GM19324 (cell line): ENCODE results near the gene PLXNA4.

Experiments
- ATAC-seq: cut with Tn5 transposase; IDR thresholded peaks from one replicate; pipeline ENCODE4 v1.9.1; 2021; ENCODE audit warnings: mild to moderate bottlenecking, moderate library complexity; ENCODE audit not compliant: unreplicated experiment, low FRiP score

PLXNA4 gene

DNA sequence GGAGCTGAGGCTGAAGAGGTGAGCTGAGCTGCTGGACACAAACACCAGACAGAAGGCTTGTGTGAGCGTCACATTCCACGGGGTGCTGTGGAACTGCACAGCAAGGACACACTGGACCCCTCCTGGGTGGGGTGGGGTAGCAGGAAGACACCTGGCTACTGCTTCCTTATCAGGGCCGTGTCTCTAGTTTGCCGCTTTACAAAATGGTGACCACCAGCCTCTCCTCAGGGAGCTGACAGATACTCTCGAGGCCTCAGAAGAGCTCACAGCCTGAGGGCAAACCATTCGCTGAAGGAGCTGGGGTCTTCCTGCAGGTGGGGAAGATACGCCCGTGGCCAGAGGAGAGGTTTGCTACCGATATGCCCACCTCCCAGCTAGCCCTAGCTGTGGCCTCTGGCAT lies 461.9 kb downstream of the PLXNA4 start:
- ATAC-seq: no peak

DNA sequence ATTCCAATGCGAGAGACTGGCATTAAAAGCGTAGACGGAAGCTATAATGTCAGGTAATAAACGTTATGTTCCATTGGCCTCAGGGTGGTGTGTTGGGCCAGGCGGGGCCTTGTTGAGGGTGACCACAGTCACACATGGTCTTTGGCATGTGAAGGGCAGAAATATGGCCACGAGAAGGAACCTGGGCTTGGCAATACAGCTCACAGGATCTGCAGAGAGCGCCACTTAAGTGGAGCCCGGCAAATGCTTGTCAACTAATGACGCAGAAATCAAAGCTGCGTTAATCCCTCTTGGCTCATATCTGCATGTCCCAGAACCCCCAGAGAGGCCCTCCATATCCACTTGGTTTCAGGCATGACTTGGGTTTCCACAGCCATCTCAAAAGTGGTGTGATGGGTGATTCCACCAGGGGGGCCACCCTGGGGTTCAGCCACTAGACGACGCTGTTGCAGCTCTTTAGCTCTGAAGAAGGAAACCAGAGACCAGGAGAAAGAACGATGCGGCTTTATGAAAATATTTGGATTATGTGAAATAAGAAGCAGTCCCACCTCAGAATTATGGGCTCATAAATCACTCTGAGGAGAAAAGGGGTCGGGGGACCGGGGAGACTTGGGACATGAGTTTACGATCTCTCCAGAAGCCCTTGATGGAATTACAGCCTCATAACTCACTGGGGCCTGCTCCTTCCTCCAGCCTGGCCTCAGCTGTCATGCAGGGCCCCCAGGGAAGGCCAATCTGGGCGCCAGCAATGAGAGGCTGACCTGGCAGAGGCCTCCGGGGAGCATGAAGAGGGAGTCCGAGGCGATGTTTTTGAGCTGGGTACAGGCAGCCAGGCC lies 462.5 kb downstream of the PLXNA4 start:
- ATAC-seq: no peak

DNA sequence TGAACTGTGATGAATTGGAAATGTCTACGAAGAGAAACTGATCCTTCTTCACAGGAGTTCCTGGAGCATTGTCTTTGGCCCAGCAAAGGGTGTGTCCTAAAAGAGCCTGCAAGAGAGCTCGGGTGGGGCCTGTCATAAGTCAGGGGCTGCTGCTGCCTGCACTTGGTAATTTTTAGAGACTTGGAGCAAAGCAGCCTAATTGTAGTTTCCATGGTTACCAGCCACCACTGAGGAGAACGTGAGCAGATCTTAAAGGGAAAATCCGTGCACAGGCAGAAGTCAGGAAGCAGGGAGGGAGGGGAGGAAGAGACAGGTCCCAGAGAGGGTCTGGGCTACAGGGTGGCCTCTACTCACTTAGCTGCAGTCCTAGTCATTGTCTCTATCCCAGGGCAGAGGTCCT lies 463.6 kb downstream of the PLXNA4 start:
- ATAC-seq: no peak

DNA sequence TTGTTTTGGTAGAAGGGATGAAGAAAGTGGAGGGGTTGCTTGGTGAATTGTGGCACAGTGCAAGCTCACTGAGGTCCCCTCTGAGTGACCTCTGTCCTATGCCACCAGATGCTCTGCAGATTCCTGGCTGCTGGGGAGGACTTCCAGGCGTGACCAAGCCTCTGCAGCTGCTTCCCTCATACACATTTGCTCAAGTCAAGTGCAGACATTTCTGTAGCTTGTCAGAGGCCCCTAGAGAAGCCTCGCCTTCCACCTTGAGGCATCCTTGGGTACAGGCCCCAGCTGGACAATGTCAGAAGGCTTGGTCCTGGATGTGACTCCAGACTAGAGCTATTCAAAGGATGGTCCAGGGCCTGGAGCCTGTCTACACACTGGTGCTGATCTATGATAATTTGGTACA lies 464.2 kb downstream of the PLXNA4 start:
- no peak for ATAC-seq

DNA sequence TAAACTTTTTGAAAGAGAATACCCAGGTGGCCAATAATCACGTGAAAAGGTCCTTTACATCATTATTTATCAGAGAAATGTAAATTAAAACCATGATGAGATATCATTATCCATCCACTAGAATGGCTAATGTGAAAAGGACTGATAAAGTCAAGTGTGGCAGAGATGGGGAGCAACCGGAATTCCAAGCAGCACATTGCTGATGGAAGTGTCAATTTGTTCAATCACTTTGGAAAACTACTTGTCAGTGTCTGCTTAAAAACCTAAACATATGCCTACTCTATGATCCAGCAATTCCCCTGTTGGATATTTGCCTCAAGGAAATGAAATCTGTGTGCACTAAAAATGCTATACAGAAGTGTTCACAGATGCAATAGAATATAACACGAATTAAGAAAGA lies 465.6 kb downstream of the PLXNA4 start:
- no peak for ATAC-seq

DNA sequence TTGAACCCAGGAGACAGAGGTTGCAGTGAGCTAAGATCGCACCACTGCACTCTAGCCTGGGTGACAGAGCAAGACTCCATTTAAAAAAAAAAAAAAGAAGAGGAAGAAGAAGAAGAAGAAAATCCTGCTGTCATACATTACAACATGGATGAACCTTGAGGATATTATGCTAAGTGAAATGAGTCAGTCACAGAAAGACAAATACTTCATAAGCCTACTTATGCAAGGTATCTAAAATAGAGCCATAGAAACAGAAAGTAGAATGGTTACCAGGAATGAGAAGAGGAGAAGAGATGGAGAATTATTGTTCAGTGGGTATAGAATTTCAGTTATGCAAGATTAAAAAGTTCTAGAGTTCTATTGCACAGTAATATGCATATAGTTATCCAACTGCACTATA lies 466.5 kb downstream of the PLXNA4 start:
- no peak for ATAC-seq

DNA sequence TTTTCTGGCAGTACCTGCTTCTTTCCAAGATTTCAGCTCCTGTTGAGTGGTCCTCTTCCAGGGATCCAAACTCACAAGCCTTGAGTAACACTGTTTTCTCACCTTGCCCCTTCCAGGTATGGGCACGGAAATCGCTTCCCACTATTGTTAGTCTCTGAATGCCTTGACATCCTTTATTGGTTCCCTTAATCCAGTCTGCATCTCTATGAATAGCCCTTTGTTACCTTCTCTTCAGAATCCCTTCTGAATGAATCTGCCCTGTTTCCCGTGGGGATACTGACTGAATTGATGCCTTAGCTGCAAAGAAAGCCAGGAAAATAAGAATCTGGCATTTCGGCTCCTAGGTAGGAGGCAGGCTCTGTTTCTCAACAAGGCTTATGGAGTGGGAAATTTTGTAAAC lies 467.7 kb downstream of the PLXNA4 start:
- no peak for ATAC-seq

DNA sequence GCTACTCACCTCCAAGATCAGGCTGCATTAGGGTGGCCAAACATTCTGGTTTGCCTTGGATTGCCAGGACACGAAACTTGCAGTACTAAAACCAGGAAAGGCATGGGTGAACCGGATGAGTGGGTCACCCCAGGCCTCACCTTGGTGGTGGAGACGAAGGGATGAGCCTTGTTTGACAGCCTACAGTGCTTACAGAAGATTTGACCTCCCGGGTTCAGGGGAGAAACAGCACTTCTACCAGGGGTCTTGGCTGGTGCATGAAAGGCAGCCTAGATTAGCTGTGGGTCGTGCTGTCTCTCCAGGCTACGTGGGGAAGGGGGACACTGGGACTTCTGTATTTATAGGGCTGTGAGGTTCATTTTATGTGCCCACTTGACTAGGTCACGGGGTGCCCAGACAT lies 469.8 kb downstream of the PLXNA4 start:
- ATAC-seq: no peak

DNA sequence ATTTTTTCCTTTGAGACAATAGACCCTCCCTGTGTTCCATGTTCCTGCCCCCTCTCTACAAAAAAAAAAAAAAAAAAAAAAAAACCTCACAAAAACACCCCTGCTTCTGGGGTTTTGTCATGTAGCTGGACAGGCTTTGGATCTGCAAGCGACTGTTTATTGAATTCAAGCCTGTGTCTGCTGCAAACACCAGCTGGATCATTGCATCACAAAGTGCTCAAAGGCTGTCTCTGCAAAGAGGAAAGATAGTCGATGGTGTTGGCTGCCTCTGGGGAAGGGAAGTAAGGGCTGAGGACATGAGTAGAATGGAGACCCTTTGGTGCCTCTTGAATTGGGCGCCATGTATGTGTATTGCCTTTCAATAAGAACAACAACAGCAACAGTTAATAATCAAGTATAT lies 471.2 kb downstream of the PLXNA4 start:
- ATAC-seq: no peak

DNA sequence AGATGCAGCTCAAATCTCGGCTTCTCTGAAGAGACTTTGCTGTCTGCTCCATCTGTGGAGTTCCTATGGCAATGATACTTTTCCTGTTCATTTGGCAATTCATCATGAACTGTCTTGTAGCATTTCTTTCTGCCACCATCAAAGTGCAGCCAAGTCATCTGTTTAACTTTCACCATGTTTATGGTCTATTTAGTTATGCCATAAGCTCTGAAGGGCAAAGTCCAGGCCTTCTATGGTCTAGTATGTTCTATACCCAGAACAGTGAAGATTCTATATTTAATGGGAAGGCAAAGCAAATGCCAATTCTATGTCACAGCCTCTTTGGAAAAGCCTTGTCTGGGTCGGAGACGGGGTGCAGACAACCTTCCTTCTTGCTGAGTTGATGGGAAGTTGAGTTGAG lies 472.6 kb downstream of the PLXNA4 start:
- ATAC-seq: no peak

DNA sequence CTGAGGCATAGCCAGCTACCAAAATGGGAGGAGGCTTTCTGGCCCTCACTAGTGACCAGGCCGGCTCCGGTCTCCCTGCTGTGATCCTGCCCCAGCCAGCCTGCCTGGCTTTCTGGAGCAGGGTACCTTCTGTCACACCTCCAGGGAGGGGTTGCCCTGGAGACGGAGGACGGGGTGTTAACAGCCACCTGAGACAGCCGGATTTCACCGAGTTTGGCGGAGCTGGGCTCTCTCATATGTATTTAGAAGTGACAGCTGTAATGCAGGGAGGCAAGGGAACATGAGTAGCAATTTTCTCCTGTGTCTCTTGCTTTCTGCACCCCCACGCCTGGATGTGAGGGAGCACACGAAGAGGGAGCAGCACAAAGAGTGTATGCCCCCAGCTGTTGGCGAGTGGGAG lies 473.3 kb downstream of the PLXNA4 start:
- no peak for ATAC-seq

DNA sequence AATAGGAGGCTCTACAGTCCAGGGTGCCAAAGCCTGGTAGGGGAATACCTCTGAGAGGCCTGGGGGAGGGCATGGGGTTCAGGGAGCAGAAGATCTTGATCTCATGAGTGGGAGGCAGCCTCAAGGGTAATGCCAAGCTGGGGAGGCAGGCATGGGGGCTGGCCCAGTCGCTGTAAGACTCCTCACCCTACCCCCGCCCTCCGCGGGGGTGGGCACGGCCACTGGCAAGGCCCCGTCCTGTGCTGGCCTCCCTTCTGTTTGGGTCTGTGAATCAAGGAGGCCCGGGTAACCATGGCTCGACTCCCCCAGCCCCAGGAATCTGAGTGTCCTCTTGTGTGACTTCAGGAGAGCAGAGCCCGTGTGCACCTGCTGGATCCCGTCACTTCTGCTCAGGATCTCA lies 473.9 kb downstream of the PLXNA4 start:
- ATAC-seq: no peak

DNA sequence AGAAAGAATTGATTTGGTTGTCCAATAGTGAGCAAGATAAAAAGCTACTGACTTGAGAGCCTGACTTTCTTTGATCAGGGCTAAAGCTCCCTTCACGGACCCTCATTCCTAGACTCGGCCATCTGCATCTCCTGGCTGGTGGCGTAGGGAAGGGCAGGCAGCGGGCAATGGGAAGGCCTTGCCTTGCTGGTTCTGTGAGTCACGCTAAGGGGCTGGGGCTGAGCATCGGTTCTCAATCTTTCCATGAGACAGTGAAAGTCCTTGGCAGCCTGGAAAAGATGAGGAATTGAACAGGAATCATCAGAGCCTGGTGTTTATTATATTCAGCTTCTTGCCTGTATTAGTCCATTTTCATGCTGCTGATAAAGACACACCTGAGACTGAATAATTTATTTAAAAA lies 475.3 kb downstream of the PLXNA4 start:
- no peak for ATAC-seq

DNA sequence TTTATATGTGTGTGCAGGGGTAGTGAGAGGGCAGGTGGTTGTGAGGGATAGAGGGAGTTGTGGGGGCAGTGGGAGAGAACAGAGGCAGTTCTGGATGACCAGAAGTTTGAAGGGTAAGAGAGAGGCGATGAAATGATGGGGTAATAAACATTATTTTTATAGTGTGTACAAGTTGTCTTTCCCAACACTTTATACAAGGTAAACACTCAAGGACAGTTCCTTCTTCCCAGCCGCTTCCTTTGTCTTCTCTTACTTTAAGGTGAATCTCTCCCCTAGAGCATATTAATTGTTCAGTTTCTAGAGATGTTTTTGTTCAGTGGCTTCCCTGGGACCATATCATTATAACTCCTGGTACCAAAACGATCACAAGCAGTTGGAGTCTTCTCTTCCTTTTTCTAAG lies 475.8 kb downstream of the PLXNA4 start:
- ATAC-seq: no peak

DNA sequence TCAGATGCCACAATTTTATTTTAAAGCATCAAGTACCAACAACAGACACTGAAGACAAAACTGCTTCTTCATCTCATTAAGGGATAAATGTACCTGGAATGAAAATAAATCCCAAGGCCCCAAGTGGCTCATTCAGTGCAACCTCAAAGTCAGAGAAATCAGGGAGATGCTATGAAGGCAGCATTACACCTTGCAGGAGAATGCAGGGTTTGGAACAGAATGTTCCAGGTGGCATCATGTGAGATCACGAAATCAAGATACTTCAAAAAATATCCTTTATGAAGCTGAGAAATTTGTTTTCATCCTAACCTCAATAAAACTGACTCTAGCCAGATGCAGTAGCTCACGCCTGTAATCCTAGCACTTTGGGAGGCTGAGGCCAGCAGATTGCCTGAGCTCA lies 477.1 kb downstream of the PLXNA4 start:
- no peak for ATAC-seq

DNA sequence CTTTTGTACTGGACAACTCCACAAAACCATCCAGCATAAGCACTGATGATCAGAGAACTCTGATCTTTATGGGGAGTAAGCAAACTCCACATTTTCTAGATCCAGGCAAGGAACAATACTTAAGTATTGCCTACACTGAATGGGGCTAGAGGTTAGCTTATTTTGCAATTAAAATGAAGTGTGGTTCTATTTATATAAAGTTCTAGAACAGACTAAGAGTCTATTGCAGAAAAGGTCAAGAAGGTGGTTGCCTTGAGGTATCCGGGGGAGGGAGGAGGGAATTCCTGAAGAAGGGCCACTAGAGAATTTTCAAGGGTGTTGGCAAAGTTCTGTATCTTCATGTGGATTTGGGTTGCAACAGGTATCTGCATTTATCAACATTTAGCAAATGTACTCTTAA lies 477.9 kb downstream of the PLXNA4 start:
- ATAC-seq: no peak

DNA sequence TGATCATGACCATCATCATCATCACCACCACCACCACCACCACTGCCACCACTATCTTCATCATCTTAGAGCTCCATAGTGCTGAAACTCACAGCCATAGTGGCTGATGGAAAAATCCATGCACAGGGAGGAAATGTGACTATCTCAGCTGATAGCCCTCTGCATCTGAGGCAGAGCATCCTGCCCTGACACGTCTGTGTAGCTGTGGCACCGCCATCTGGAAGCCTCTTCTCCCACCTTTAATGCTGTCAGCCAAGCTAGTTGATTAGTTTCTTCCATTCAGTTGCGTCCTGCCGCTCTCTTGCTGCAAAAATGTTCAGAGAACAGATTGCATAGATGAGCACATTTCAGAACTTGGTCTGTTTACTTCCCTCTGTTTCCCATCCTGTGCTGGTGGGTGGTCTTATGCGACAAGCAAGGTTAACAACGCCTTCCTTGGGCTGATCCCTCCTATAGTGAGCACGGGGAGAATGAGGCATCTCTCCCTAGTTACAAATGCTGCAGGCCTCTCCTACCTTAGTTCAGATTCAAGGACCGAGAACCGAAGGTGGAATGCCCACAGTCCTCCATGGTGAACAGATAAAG lies 478.6 kb downstream of the PLXNA4 start:
- ATAC-seq: no peak

DNA sequence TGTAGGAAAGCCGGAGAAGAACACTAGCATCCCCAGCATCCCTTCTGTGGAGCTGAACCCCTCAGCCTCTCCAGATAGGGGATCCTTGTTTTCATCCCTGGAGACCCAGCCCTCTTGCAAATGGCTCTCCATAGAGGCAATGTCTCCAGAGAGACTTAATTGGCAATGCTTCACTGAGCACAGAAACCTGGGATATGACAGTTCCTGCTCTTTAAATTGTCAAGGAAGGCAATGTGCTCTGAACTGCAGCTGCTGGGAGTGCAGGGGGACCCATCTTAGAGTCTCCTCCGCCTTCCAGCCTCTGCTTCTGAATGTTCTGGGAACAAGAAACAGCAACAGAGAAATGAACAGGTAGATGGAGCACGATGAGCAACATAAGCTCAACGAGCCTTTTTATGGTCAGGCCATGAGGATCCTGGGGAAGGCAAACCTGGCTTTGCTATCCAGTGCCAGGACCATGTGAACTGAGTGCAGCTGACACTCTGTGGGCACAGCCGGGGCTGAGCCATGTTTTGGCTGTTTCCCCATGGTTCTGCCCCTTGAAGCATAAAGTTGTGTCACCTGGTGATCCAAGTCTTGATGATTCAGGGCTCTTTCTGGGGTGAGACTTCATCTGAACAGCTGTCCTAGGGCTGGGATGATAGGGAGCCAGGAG lies 481.0 kb downstream of the PLXNA4 start:
- no peak for ATAC-seq

DNA sequence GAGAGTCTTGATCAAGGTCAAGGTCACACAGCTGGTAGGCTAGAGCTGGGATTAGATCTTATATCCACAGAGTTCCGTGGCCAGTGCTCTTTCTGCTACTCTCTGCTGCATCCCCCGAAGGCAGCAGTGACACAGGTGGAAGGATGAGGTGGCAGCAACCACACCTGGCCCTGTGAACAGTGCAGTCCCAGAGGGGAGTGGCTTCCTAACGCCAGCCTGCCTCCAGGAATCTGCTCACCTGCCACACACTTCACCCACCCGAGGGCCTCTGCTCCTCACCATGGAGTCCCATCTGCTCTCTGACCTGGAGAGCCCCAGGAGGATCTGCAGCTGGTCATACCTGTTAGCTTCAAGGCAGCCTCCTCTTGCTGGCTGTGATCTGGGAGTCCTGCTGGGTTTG lies 484.2 kb downstream of the PLXNA4 start:
- ATAC-seq: no peak

DNA sequence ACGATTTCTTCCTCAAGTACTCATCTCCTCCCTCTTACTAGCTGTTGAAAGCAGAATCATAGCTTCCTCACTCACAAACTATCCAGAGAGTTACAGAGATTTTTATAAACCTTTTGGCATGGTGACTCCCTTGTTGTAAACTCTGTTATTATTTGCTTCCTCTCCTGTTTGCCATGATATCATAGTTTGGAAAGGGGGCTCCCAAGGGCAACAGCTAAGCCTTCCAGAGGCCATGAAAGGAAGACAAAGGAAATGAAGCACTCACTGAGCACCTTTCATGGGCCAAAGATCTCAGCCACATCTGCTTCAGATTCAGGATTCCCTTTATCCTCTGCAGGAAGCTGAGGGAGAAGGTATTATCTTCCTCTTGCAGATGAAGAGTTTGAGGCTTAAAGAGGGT lies 484.6 kb downstream of the PLXNA4 start:
- no peak for ATAC-seq

DNA sequence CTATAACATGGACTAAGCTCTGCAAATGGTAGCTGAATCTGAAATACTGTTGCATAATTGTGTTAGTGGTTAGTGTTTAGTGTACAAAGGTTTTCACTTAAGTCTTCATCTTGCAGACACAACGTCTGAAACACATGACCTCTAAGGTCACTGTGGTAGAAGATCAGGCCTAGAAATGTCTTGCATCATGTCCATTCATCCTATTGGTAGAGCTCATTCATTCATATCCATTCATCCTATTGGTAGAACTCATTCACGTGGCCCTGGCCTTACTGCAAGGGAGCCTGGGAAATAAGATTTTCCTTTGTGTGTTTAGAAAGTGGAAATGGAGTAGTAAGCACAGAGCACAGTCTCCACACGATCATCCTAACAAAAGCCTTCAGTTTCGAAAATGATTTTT lies 485.8 kb downstream of the PLXNA4 start:
- ATAC-seq: no peak

DNA sequence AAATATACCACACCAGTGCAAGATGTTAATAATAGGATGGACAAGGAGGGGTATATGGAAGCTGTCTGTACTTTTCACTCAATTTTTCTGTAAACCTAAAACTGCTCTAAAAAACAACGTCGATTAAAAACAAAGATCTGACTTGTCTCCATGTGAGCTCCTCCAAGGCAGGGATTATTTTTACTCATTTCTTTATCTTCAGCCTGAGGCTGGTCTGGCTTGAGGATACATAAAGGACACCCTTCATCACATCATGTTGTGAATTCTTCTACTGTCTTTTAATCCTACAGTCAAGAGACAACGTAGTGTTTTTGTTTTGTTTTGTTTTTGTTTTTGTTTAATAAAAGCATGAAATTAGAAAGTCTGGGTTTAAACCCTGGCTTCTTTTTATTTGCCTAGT lies 486.9 kb downstream of the PLXNA4 start:
- no peak for ATAC-seq
